Measurements from ENCODE around the gene ZNF674. TPM values are rescaled to one million over a fixed set of nuclear protein-coding genes. Genes with fewer than 3 reads are reported as not detected.

Gene ZNF674
- 19.4 and 19.5 TPM in 2 replicates for total RNA-seq (2011; cell fraction: chromatin; rRNA removed; ENCODE audit: low replicate concordance)
- total RNA-seq (2011; cell fraction: nucleolus; rRNA removed), result 11.2 and 13.0 TPM in 2 replicates
- 13.6 and 16.2 TPM in 2 replicates for total RNA-seq (2011; cell fraction: nucleoplasm; rRNA removed)
- total RNA-seq (2014; rRNA removed) (1.5 and 2.6 TPM in 2 replicates), total RNA-seq (2014; rRNA removed; fragmentation: Illumina TruSeq; extraction: Trizol) (4.7 and 4.8 TPM in 2 replicates), total RNA-seq (2015; rRNA removed; fragmentation: Illumina TruSeq; extraction: Trizol) (1.8 and 2.0 TPM in 2 replicates), total RNA-seq (2021) (2.5 and 2.7 TPM in 2 replicates), polyA plus RNA-seq (2011; rRNA removed) (3.5 and 3.6 TPM in 2 replicates), polyA plus RNA-seq (2014; fragmentation: Illumina TruSeq; extraction: Trizol) (1.8 and 2.0 TPM in 2 replicates), polyA plus RNA-seq (2014; fragmentation: Nextera tagmentation; extraction: Ambion mirVana) (1 to 10 TPM; 1.2 to 1.6 TPM), polyA plus RNA-seq (2014; rRNA removed) (1.1 and 3.4 TPM in 2 replicates), polyA minus RNA-seq (2011; rRNA and poly(A)+ RNA removed) (6.5 and 6.8 TPM in 2 replicates), Bru-seq, nascent RNA (percentile 52 among the genes with signal in this experiment), BruChase-seq, experiment 1, labeled RNA remaining after a 2-hour chase (percentile 60 among the genes with signal in this experiment), BruChase-seq, experiment 2, labeled RNA remaining after a 6-hour chase (percentile 59 among the genes with signal in this experiment)
- 1.5 and 1.6 TPM in 2 replicates for polyA plus RNA-seq (2011; cell fraction: cytosol; rRNA removed)
- 3.2 and 4.0 TPM in 2 replicates for polyA plus RNA-seq (2011; cell fraction: nucleus; rRNA removed)
- 1.2 and 2.0 TPM in 2 replicates for polyA plus RNA-seq (2012)
- 1.3 and 3.4 TPM in 2 replicates for polyA minus RNA-seq (2011; cell fraction: cytosol; rRNA and poly(A)+ RNA removed)
- polyA minus RNA-seq (2011; cell fraction: nucleus; rRNA and poly(A)+ RNA removed), result 4.2 and 5.4 TPM in 2 replicates
- long read RNA-seq, experiment 1, partial matches to known transcripts, result 0 of 2 reads
- long read RNA-seq, experiment 1, other reads (novel, unspliced or antisense), result 2 of 2 reads
- long read RNA-seq, experiment 2, result 0 reads
- long read RNA-seq, experiment 3, result 0 reads

DNA sequence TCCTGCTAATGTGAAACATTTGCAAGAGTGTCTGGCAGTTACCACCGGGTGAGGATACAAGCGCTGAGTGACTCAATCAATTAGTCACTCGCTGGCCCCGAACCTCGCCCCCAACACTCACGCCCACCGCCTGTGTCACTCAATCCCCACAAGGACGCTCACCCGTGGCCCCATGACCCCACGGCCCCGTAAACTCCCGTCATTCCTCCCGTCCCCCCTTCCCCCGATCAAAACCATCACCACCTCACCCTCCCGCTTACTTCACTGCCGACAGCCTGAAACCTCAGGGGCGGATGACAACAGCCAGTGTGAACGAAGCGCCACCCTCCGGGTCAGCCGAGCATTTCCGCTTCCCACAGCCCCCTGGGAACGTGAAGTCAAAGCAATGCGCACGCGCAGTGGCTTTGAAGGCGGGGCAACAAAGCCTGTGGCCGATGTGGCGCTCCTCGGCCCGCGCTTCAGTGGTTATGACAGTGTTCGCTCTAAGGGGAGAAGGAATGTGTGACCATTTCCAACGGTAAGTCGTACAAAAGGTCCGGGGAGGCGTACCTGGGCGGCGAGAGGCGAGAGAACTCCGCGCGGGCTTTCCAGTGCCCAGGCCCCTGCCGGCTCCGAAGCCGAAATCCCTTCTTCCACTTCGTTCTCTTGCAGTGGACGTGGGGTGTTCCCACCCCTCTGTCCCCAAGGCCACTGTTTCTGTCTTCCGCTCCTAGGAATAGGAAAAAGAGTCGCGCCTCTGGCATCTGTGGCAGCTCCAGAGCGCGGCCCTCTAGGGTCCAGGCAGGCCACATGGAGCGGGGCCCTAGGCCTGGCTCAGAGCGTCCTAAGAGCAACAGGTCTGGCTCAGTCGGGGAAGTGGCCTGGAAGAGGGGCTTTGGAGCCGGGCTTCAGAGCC, at the start of gene ZNF674:
Gene ZNF674, minus strand, starts transcription at position 311 of the 895 bp plus-strand sequence. CDS start 3,334 bp downstream, outside the sequence.
- intact Hi-C loops (cut with micrococcal nuclease) (loop anchor here (5.0 kb wide), 1 partner anchor 142 kb away; no protein-coding TSS in a partner anchor), in situ Hi-C loops (cut with MboI) (no loop called here)
- Histone ChIP-seq H3K4me3 (peak within 1 kb of the TSS; percentile 83), H3K27me3 (ENCODE audit: control insufficient read depth in 2 of 2, insufficient read depth in 2 of 2, low read length in 2 of 2) (no peaks in the 10 kb centered on the region), H3K9me3 (replicated peaks; ENCODE audit: control insufficient read depth, insufficient read depth, low read depth, low read length) (no peaks in the 10 kb centered on the region), H3K4me2 (ENCODE audit: insufficient read depth, low read length) (peak within 1 kb of the TSS; percentile 82), H3K36me3 (ENCODE audit: control insufficient read depth, insufficient read depth, low read length) (peaks cover 19% of the 10 kb centered on the region), H3K9ac (ENCODE audit: insufficient read depth in 1 of 2, low read depth in 2 of 2, low read length in 2 of 2) (peak within 1 kb of the TSS; percentile 94 to 95), H2AFZ (ENCODE audit: low read depth, low read length) (peak within 1 kb of the TSS; percentile 83), H3K9me1 (ENCODE audit: control insufficient read depth, insufficient read depth, low read length) (no peaks in the 10 kb centered on the region), H3K4me1 (replicated peaks in 1 of 2; ENCODE audit: control insufficient read depth in 2 of 2, insufficient read depth in 2 of 2, low read length in 2 of 2) (no peaks in the 10 kb centered on the region; a peak in 2 of 5 replicates), H3K27ac (ENCODE audit: extremely low read depth, low read depth, low read length) (peak within 1 kb of the TSS; percentile 89), H4K20me1 (replicated peaks; ENCODE audit: control insufficient read depth, insufficient read depth, low read length) (no peaks in the 10 kb centered on the region), H3K79me2 (ENCODE audit: control insufficient read depth, insufficient read depth, low read length) (peaks cover 32% of the 10 kb centered on the region)
- CTCF ChIA-PET (ENCODE audit: low intra/inter-chr PET ratio), result no interaction called here
- FAIRE-seq (peak; percentile 88), ATAC-seq (peak; percentile 95), DNase-seq (ENCODE audit: extremely low read depth in 1 of 4, low spot score in 3 of 4) (peak; percentile 88 to 93 (median 89))
- TSS peak; percentile 69 for BruUV-seq (replicated peaks)
- POLR2A ChIA-PET, result no interaction called here
- 1% methylated on average over 33 of the region's 57 CpGs for WGBS (ENCODE audit: insufficient coverage, low coverage, missing lambda C conversion rate)
- TF ChIP-seq FIP1L1 (IDR thresholded peaks at IDR 0.05; ENCODE audit: low read depth, low read length, poor library complexity, severe bottlenecking) (peak; percentile 36), ZNF253 (CRISPR knock-in tag; conservative IDR thresholded peaks at IDR 0.05) (no peak), FOSL1 (tag; conservative IDR thresholded peaks at IDR 0.05) (peak; percentile 85), KDM5B (IDR thresholded peaks at IDR 0.05; ENCODE audit: insufficient replicate concordance, low read depth, low read length) (peak; percentile 81), DPF2 (IDR thresholded peaks at IDR 0.05) (peak; percentile 74), ZKSCAN3 (CRISPR knock-in tag; IDR thresholded peaks at IDR 0.05) (no peak), CTBP1 (IDR thresholded peaks at IDR 0.05; ENCODE audit: borderline replicate concordance) (peak; percentile 39; the same call in 1 of the 2 replicates), ZNF3 (CRISPR knock-in tag; IDR thresholded peaks at IDR 0.05) (no peak), MXI1 (IDR thresholded peaks at IDR 0.05; ENCODE audit: low read depth, low read length) (no peak), MYBL2 (IDR thresholded peaks at IDR 0.05; ENCODE audit: low read depth) (no peak), MYBL2 (CRISPR knock-in tag; IDR thresholded peaks at IDR 0.05; ENCODE audit: borderline replicate concordance) (no peak), GTF2E2 (tag; IDR thresholded peaks at IDR 0.05) (no peak)
- TF ChIP-seq, protein P1, sequence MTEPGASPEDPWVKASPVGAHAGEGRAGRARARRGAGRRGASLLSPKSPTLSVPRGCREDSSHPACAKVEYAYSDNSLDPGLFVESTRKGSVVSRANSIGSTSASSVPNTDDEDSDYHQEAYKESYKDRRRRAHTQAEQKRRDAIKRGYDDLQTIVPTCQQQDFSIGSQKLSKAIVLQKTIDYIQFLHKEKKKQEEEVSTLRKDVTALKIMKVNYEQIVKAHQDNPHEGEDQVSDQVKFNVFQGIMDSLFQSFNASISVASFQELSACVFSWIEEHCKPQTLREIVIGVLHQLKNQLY (CRISPR knock-in tag; conservative IDR thresholded peaks at IDR 0.05), result no peak
- TF ChIP-seq, protein P2, sequence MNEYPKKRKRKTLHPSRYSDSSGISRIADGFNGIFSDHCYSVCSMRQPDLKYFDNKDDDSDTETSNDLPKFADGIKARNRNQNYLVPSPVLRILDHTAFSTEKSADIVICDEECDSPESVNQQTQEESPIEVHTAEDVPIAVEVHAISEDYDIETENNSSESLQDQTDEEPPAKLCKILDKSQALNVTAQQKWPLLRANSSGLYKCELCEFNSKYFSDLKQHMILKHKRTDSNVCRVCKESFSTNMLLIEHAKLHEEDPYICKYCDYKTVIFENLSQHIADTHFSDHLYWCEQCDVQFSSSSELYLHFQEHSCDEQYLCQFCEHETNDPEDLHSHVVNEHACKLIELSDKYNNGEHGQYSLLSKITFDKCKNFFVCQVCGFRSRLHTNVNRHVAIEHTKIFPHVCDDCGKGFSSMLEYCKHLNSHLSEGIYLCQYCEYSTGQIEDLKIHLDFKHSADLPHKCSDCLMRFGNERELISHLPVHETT (CRISPR knock-in tag; conservative IDR thresholded peaks at IDR 0.05 in 1 of 2, IDR thresholded peaks at IDR 0.05 in 1 of 2), result no peak

Measured in K562 (cell line).